ENCODE results near the gene TPO. TPM values are rescaled to one million over a fixed set of nuclear protein-coding genes. Genes with fewer than 3 reads are reported as not detected.

Gene TPO
- total RNA-seq, 2 experiments from 2014 or later = not detected

- POLR2A ChIA-PET = no interaction called here
- CTCF ChIA-PET = no interaction called here
- H3K36me3 Mint-ChIP-seq (ENCODE audit: low read depth) = no peaks in the 10 kb centered on the region
- DNase-seq (no peak), ATAC-seq (no peak)
- H3K4me3 Mint-ChIP-seq = no peak overlapping the region
- H3K27ac Mint-ChIP-seq = no peak overlapping the region
- TF ChIP-seq CTCF (IDR thresholded peaks at IDR 0.05) = no peak
- no peaks in the 10 kb centered on the region for H3K27me3 Mint-ChIP-seq
- intact Hi-C loops (cut with micrococcal nuclease) = no loop called here
- no peaks in the 10 kb centered on the region for H3K9me3 Mint-ChIP-seq
- H3K4me1 Mint-ChIP-seq (ENCODE audit: low read depth) = no peaks in the 10 kb centered on the region
These were observed 81.0 kb downstream of the TPO start for GRCh38 chr2:1494257-1494656.

- Mint-ChIP-seq H3K27me3 (no peaks in the 10 kb centered on the region), H3K4me3 (no peak overlapping the region), H3K4me1 (ENCODE audit: low read depth) (no peaks in the 10 kb centered on the region), H3K9me3 (no peaks in the 10 kb centered on the region), H3K27ac (no peak overlapping the region), H3K36me3 (ENCODE audit: low read depth) (no peaks in the 10 kb centered on the region)
- no peak for TF ChIP-seq CTCF (IDR thresholded peaks at IDR 0.05)
- DNase-seq (no peak), ATAC-seq (no peak)
- ChIA-PET CTCF (no interaction called here), POLR2A (interaction anchor here (0.5 kb wide), 1 partner anchor 323 kb away, joined by 3 read pairs; no protein-coding TSS in a partner anchor)
- intact Hi-C loops (cut with micrococcal nuclease) = no loop called here
These were observed 81.6 kb downstream of the TPO start for GRCh38 chr2:1494906-1495305.

- CTCF ChIA-PET = no interaction called here
- H3K4me3 Mint-ChIP-seq = no peak overlapping the region
- DNase-seq = no peak
- POLR2A ChIA-PET = no interaction called here
- no peak for TF ChIP-seq CTCF (IDR thresholded peaks at IDR 0.05)
- H3K9me3 Mint-ChIP-seq = no peaks in the 10 kb centered on the region
- ATAC-seq = no peak
- intact Hi-C loops (cut with micrococcal nuclease) = no loop called here
- H3K27ac Mint-ChIP-seq = no peak overlapping the region
- no peaks in the 10 kb centered on the region for H3K36me3 Mint-ChIP-seq (ENCODE audit: low read depth)
- H3K27me3 Mint-ChIP-seq = no peaks in the 10 kb centered on the region
- H3K4me1 Mint-ChIP-seq (ENCODE audit: low read depth) = no peaks in the 10 kb centered on the region
These were observed 82.6 kb downstream of the TPO start for GRCh38 chr2:1495676-1496358.

GRCh38 chr2:1496359-1496821 is 83.1 kb downstream of the TPO start:
- Mint-ChIP-seq H3K4me3 (no peak overlapping the region), H3K27ac (no peak overlapping the region), H3K36me3 (ENCODE audit: low read depth) (no peaks in the 10 kb centered on the region), H3K27me3 (no peaks in the 10 kb centered on the region), H3K9me3 (no peaks in the 10 kb centered on the region), H3K4me1 (ENCODE audit: low read depth) (no peaks in the 10 kb centered on the region)
- no peak for TF ChIP-seq CTCF (IDR thresholded peaks at IDR 0.05)
- ATAC-seq (no peak), DNase-seq (no peak)
- ChIA-PET POLR2A (no interaction called here), CTCF (no interaction called here)
- intact Hi-C loops (cut with micrococcal nuclease) = no loop called here

GRCh38 chr2:1497122-1497611 is 83.9 kb downstream of the TPO start:
- Mint-ChIP-seq H3K4me3 (no peak overlapping the region), H3K4me1 (ENCODE audit: low read depth) (no peaks in the 10 kb centered on the region), H3K27ac (no peak overlapping the region), H3K36me3 (ENCODE audit: low read depth) (no peaks in the 10 kb centered on the region), H3K9me3 (no peaks in the 10 kb centered on the region), H3K27me3 (no peaks in the 10 kb centered on the region)
- intact Hi-C loops (cut with micrococcal nuclease) = no loop called here
- no peak for DNase-seq
- ChIA-PET POLR2A (no interaction called here), CTCF (no interaction called here)
- no peak for ATAC-seq
- TF ChIP-seq CTCF (IDR thresholded peaks at IDR 0.05) = no peak

Measured in activated CD8-positive, alpha-beta T cell treated with anti-CD3 and anti-CD28 coated beads for 36 hours (primary cell).